Gastroesophageal sphincter (tissue), 3 donors: ENCODE results near the gene GOLGA6L6.
"Not testable (repeated sequence)": the region's sequence is repeated elsewhere in the genome, so short reads cannot be mapped to it uniquely, and the experiment has no call there.

Experiments used
- EP300 ChIP-seq: sonication (generic); formaldehyde crosslinking; IDR thresholded peaks from one replicate; pipeline ENCODE4 v1.6.1; 2017; ENCODE audit warnings: antibody characterized with exemption, mild to moderate bottlenecking
- POLR2A ChIP-seq, 2 donors: fragments of 450-650 bp; IDR thresholded peaks; one replicate each; pipeline ENCODE4 v1.6.1; 2017; ENCODE audit warnings: antibody characterized with exemption in 2 of 2, mild to moderate bottlenecking in 2 of 2, moderate library complexity in 1 of 2
- TF ChIP-seq, protein P1 (sequence below), 4 experiments: fragments of 200-600 bp in 2 of 4; fragments of 450-650 bp in 2 of 4; sonication (generic) in 1 of 4; IDR thresholded peaks; one replicate each; pipeline ENCODE4 v1.5.1; 2017 to 2019; ENCODE audit warnings: antibody characterized with exemption in 4 of 4, mild to moderate bottlenecking in 2 of 4, moderate library complexity in 2 of 4

DNA sequence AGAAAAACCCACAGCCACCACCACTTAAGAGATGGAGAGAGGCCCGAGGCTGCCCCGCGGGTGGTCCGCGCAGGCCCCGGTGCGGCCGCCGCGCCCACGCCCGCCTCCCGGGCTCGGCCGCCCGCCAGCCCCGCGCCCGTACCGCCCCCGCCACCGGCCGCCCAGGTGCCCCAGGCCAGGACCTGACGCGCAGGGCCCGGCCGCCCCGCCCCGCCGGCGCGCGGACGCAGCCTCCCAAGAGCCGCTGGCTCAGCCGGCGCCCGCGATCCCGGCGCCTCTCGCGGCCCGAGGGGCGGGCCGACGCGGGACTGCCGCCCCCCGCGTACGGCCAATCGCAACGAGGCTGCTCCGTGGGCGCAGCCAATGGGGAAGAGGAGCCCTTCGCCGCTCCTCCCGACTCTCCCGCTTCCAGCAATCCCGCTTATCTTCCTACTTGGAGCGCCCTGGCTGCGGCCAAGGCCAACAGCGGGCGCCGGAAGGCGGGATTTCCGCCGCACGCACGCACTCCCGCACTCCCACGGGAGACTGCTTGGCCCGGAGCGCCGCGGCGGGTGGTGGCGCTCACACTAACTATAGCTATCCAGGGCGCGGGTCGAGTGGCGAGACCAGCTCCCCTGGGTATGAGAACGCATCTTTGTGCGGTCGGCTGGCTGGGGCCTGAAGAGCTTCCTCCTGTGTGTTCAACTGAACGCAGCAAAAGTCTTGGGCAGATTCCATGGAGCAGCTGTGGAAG is 35.5 kb downstream of the GOLGA6L6 start:
- TF ChIP-seq, protein P1, sequence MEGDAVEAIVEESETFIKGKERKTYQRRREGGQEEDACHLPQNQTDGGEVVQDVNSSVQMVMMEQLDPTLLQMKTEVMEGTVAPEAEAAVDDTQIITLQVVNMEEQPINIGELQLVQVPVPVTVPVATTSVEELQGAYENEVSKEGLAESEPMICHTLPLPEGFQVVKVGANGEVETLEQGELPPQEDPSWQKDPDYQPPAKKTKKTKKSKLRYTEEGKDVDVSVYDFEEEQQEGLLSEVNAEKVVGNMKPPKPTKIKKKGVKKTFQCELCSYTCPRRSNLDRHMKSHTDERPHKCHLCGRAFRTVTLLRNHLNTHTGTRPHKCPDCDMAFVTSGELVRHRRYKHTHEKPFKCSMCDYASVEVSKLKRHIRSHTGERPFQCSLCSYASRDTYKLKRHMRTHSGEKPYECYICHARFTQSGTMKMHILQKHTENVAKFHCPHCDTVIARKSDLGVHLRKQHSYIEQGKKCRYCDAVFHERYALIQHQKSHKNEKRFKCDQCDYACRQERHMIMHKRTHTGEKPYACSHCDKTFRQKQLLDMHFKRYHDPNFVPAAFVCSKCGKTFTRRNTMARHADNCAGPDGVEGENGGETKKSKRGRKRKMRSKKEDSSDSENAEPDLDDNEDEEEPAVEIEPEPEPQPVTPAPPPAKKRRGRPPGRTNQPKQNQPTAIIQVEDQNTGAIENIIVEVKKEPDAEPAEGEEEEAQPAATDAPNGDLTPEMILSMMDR (IDR thresholded peaks at IDR 0.05), result not testable (repeated sequence)
- not testable (repeated sequence) for TF ChIP-seq POLR2A (IDR thresholded peaks at IDR 0.05); EP300
